ENCODE data around the gene FOXI3.

- no peak for TF ChIP-seq POLR2A (IDR thresholded peaks at IDR 0.05; ENCODE audit: low read depth, low read length)
- no peak for TF ChIP-seq TAF1 (IDR thresholded peaks at IDR 0.05; ENCODE audit: borderline replicate concordance, low read depth, low read length)
These were observed 4.2 kb downstream of the FOXI3 start for GRCh38 chr2:88448248-88448647.

All from GM12892 (cell line).